Effector memory CD4-positive, alpha-beta T cell (primary cell): ENCODE measurements around the gene PDRG1.

Experiments
- DNase-seq, 3 donors: peaks; one replicate each; pipeline ENCODE4 v3.0.0-alpha.2; 2020
- H3K27ac ChIP-seq: 2 replicates; pipeline ENCODE4 v1.7.0; 2013; ENCODE audit warnings: mild to moderate bottlenecking, low read length, moderate library complexity; ENCODE audit not compliant: insufficient read depth, poor library complexity, severe bottlenecking
- H3K27me3 ChIP-seq: replicated peaks from 2 replicates; pipeline ENCODE4 v1.7.0; 2013; ENCODE audit warnings: mild to moderate bottlenecking, low read length; ENCODE audit not compliant: insufficient read depth, control insufficient read depth, poor library complexity, severe bottlenecking
- H3K36me3 ChIP-seq: 2 replicates; pipeline ENCODE4 v1.7.0; 2013; ENCODE audit warnings: mild to moderate bottlenecking, low read length, moderate library complexity; ENCODE audit not compliant: control insufficient read depth, insufficient read depth
- H3K4me1 ChIP-seq: 2 replicates; pipeline ENCODE4 v1.7.0; 2013; ENCODE audit warnings: low read length, mild to moderate bottlenecking; ENCODE audit not compliant: control insufficient read depth, insufficient read depth, poor library complexity, severe bottlenecking
- H3K4me3 ChIP-seq: 2 replicates; pipeline ENCODE4 v1.7.0; 2013; ENCODE audit warnings: low read length, low read depth, mild to moderate bottlenecking; ENCODE audit not compliant: insufficient read depth, poor library complexity, severe bottlenecking
- H3K9me3 ChIP-seq: 2 replicates; pipeline ENCODE4 v1.7.0; 2013; ENCODE audit warnings: mild to moderate bottlenecking, low read length, moderate library complexity; ENCODE audit not compliant: control insufficient read depth

Gene PDRG1

DNA sequence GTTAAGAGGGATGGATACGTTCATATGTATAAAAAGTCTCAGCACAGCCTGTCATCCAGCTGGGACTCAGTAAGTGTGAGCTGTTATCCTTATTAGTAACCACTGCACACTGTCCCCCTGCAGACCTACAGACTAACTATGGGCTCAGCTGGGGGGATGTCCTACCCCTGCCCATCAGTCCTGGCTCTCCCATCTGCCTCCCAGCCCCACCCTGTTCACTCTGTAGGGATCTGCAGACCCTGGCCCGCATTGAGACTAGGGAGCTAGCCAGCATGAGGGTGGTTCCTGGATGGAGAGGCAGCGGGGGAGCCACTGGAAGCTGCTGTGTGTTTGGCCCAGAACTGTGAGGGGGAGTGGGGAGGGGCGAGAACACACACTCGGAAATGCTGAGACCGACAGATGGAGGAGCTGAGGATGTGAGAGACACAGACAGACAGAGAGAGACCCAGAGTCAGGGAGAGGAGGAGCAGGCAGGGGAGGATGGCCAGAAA, 33.2 kb upstream of the PDRG1 start:
- Histone ChIP-seq H3K27me3 (no peaks in the 10 kb centered on the region), H3K9me3 (no peaks in the 10 kb centered on the region), H3K4me3 (no peak overlapping the region), H3K36me3 (no peaks in the 10 kb centered on the region), H3K4me1 (no peaks in the 10 kb centered on the region), H3K27ac (no peak overlapping the region)
- no peak for DNase-seq

- Histone ChIP-seq H3K9me3 (no peaks in the 10 kb centered on the region), H3K36me3 (no peaks in the 10 kb centered on the region), H3K27me3 (no peaks in the 10 kb centered on the region), H3K4me1 (no peaks in the 10 kb centered on the region), H3K4me3 (no peak overlapping the region), H3K27ac (no peak overlapping the region)
- no peak for DNase-seq
Measured at GRCh38 chr20:31981784-31982183, 29.9 kb upstream of the PDRG1 start.

DNA sequence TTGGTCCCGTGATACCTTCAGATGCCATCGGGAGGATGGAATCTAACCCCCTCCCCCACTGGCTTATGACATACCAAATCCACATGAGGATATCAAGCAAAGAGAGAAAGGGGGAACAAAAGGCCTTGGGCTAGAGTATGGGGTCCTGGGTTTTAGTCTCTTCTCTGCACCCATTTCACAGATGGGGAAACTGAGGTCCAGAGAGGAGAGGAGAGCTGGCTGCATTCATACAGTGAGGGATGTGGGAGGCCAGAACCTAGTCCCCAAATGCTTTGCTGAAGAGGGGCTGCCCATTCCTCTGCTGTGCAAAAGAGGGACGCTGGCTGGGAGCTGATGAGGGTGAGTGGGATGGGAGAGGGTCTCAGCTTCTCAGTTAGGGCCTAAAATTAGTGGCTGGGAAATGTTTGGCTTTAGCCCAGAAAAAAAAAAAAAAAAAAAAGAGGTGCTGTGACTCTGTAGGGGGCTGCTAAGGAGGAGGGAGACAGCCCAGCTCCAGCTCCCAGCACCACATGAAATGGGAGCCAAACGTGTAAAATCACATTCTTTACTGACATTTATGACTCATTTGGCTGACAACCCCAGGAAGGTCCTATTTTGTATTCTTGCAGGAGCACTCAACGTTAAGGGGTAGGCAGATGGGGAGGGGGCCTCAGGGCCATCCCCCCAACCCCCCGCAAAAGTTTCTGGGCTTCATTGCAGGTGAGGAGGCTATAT, 28.0 kb upstream of the PDRG1 start:
- no peaks in the 10 kb centered on the region for H3K27me3 ChIP-seq
- H3K36me3 ChIP-seq: no peaks in the 10 kb centered on the region
- H3K4me1 ChIP-seq: no peaks in the 10 kb centered on the region
- H3K4me3 ChIP-seq: no peak overlapping the region
- no peak overlapping the region for H3K27ac ChIP-seq
- DNase-seq: no peak
- no peaks in the 10 kb centered on the region for H3K9me3 ChIP-seq

DNA sequence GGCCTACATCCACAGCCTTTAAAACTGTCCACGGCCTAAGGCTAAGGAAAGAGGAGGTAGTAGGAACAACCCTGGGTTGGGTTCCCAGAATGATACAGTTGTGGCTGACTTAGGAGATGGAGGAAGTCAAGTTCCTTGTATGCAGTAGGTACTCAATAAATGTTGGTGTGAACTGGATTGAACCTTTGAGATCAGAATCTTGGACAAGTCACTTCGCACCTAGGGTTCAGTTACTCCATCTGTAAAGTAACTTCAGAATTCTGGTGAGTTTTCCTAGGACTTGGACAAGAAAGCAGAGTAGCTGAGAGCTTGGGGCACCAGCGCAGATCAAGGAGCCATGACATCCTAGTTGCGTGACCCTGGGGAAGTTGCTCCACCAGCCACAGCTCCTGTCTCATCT, 25.2 kb upstream of the PDRG1 start:
- DNase-seq: no peak
- H3K4me3 ChIP-seq: no peak overlapping the region
- no peaks in the 10 kb centered on the region for H3K9me3 ChIP-seq
- H3K27ac ChIP-seq: no peak overlapping the region
- H3K36me3 ChIP-seq: no peaks in the 10 kb centered on the region
- no peaks in the 10 kb centered on the region for H3K27me3 ChIP-seq
- no peaks in the 10 kb centered on the region for H3K4me1 ChIP-seq

DNA sequence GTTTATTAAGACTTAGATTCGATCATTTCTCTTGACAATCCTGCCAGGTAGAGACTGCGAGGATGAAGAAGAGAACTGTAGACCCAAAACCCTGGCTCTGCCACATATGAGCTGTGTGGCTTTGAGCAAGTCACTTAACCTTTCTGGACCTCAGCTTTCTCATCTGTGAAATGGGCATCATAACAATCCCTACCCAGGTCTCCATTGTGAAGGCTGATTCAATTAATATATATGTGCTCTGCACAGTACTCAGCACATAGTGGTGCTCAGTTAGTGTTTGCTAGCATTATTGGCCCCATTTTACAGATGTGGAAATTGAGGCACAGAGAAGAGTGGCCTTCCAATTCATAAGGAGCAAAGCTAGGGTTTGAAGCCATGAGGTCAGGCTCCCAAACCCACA, 24.0 kb upstream of the PDRG1 start:
- H3K27me3 ChIP-seq: no peaks in the 10 kb centered on the region

GRCh38 chr20:31974951-31975487, 23.2 kb upstream of the PDRG1 start:
- Histone ChIP-seq H3K4me1 (no peaks in the 10 kb centered on the region), H3K9me3 (no peaks in the 10 kb centered on the region), H3K27me3 (no peaks in the 10 kb centered on the region), H3K27ac (no peak overlapping the region), H3K36me3 (no peaks in the 10 kb centered on the region), H3K4me3 (no peak overlapping the region)
- no peak for DNase-seq

More for the DNA sequence above, 24.0 kb upstream of the PDRG1 start:
- Histone ChIP-seq H3K9me3 (no peaks in the 10 kb centered on the region), H3K27ac (no peak overlapping the region), H3K36me3 (no peaks in the 10 kb centered on the region), H3K4me1 (no peaks in the 10 kb centered on the region), H3K4me3 (no peak overlapping the region)
- DNase-seq: no peak

- Histone ChIP-seq H3K36me3 (no peaks in the 10 kb centered on the region), H3K27me3 (no peaks in the 10 kb centered on the region), H3K27ac (no peak overlapping the region), H3K9me3 (no peaks in the 10 kb centered on the region), H3K4me1 (no peaks in the 10 kb centered on the region), H3K4me3 (no peak overlapping the region)
- DNase-seq: no peak
Measured at GRCh38 chr20:31974296-31974695, 22.4 kb upstream of the PDRG1 start.

- no peak for DNase-seq
- H3K4me1 ChIP-seq: peaks cover 3% of the 10 kb centered on the region
- H3K36me3 ChIP-seq: no peaks in the 10 kb centered on the region
- no peak overlapping the region for H3K4me3 ChIP-seq
- H3K9me3 ChIP-seq: no peaks in the 10 kb centered on the region
- H3K27me3 ChIP-seq: peaks cover 3% of the 10 kb centered on the region
- H3K27ac ChIP-seq: no peak overlapping the region
Measured at GRCh38 chr20:31972471-31973021, 20.7 kb upstream of the PDRG1 start.

DNA sequence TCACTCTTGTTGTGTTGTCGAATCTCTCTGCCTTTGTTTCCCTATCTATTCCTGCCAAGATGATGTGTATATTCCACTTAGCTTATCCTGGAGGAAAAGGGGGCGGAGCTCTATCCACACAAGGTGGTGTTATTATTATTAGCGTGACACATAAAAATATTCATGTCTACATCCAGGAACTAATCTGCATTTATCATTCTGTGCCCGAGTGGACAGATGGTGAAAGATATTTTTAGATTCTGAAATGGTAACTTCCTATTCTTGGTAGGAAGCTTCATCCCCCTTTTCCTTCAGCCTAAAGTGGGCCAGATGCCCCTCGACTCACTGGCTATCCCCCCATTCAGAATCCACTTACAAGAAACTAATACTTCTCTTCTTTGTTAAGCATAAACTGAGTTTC, 18.1 kb upstream of the PDRG1 start:
- Histone ChIP-seq H3K4me1 (peaks cover 3% of the 10 kb centered on the region), H3K36me3 (no peaks in the 10 kb centered on the region), H3K9me3 (no peaks in the 10 kb centered on the region), H3K27me3 (peaks cover 12% of the 10 kb centered on the region), H3K27ac (no peak overlapping the region), H3K4me3 (no peak overlapping the region)
- no peak for DNase-seq
